ENCODE measurements around the gene GLIS2.

GLIS2 gene

GRCh38 chr16:4315186-4316107 lies at the start of gene GLIS2:
Gene GLIS2 (plus strand): TSS chr16:4316067. CDS start chr16:4332281, 16,214 bp downstream.
- DNase-seq (ENCODE audit: low read depth, low spot score) = no peak

- no peak for DNase-seq (ENCODE audit: low read depth, low spot score)
Observed at GRCh38 chr16:4266372-4266771, 49.5 kb upstream of the GLIS2 start.

- DNase-seq (ENCODE audit: low read depth, low spot score) = no peak
Observed at GRCh38 chr16:4270091-4270490, 45.8 kb upstream of the GLIS2 start.

DNA sequence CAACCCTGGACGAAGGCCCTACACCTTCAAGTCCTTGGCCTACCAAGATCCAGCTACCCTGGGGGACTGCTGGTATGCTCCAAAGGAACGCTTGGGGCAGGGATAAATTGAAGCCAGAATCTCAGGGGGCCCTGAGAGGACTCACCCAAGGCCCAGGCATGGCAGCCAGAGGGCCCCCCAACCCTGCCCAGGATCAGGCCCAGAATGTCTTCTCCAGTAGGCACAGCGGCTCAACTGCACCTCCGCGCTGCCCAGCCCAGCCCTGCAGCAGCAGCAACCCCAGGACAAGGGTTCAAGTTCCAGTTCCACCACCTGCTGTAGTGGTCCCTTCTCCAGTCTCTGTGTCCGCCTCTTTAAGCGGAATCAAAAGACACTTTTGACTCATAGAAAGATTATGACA lies 45.3 kb upstream of the GLIS2 start:
- no peak for DNase-seq (ENCODE audit: low read depth, low spot score)

DNA sequence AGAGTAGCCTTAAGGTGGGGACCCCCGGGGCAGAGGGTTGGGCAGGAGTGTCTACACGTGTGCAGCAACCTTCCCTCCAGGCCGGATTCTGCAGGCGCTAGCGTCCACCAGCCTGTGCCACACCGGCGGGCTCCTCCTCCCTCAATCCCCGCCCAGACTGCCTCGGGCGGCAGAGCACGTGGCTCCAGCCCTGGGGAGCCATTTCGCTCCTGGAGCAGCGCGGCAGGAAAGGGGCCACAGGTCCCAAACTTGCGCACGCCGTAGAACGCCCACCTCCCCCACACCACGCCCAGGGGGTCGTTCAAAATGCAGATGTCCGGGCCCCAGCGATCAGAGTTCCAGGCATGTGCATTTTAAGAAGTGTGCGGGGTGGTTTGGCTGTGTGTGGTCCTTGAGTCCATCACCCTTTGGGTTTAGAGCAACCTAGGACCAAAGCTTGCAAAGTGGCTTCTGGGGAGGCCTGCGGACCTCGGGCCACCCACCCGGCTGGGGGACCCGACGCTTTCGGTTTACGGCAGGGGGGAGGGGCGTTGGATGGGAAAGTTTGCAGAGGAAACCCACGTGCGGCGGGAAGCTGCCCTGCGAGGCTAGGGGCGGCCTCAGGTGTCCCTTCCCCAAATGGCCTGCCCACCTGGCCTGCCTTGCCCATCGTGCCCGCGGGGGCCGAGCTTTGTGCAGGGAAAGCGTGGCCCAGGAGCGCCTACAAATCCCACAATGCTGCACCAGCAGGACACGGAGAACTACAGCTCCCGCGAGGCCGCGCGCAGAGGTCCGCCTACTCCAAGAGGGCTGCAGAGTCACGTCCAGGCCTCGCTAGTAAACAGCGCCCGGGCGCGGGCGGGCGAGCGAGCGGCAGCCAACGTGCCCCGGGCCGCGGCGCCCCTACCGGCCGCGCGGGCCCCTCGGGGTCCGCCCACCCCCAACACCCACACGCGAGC lies 44.4 kb upstream of the GLIS2 start:
- peak; percentile 56 for DNase-seq (ENCODE audit: low read depth, low spot score)

DNA sequence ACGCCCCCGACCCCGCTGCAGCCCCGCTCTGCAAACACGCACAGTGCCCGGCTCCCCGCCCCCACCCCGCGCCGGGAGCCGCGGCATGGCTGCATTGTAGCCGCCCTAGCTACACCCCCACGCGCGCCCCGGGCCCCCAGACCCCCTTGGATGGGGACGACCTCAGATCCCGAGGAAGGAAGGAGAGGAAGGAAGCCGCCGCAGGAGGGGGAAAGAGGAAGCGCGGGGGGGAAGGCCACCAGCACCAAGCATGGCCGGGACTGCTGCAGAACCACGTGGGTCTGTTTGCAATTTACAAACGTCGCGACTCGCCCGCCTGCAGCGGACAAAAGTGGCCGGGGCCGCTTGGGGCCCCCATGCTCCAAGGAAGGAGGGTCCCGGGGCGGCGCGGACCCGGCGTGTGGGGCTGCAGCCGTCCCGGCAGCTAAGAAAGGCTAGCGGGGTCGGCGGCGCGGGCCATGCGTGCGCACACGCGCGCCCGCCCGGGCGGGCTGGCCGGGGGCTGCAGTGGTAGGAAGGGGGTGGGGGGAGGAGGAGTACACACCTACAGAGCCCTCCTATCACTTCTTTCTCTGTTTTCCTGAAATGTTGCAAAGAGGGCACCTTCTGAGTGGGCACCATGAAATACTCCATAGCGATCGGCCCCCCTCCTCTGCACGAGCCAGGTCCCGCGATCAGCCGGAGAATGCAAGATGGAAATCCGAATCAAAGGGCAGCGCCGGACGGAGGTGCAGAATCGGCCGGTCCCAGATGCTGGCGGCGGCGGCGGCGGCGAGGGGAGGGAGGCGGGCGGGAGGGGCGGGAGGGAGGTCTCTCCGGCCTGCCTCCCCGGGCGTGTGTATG lies 43.5 kb upstream of the GLIS2 start:
- DNase-seq (ENCODE audit: low read depth, low spot score) = no peak

- DNase-seq (ENCODE audit: low read depth, low spot score) = no peak
Observed at GRCh38 chr16:4273858-4274311, 42.0 kb upstream of the GLIS2 start.

DNA sequence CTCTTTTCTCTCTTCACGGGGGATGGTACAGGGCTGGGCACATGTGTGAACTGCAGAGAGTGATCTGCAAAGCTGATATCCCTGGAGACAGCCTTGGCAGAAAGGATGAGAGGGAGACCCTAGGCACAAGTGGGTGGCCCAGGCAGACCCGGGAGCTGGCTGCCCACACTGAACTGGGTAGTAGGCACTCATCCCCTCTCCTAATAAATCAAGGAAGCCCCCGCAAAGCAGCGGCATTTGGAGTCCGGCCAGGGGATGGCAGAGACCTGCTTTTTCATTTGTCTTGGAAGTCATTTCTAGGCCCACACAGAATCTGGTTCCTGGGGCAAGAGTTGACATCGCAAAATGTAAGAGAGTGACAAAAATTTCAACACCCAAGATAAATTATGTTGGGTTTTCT lies 40.0 kb upstream of the GLIS2 start:
- no peak for DNase-seq (ENCODE audit: low read depth, low spot score)

GRCh38 chr16:4277987-4278513 lies 37.8 kb upstream of the GLIS2 start:
- no peak for DNase-seq (ENCODE audit: low read depth, low spot score)

DNA sequence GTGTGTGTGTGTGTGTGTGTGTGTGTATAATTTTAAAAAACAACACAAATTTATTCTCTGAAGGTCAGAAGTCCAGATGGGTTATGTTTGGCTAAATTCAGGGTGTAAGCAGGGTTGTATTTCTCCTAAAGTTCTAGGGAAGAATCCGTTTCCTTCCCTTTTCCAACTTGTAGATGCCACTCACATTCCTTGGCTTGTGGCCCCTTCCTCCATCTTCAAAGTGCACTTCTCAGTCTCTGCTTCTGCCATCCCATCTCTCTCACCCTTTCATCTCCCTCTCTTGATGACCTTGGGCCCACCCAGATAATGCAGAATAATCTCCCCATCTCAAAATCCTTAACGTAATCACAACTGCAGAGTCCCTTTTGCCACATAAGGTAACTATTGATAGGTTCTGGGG lies 35.2 kb upstream of the GLIS2 start:
- DNase-seq (ENCODE audit: low read depth, low spot score) = no peak

DNA sequence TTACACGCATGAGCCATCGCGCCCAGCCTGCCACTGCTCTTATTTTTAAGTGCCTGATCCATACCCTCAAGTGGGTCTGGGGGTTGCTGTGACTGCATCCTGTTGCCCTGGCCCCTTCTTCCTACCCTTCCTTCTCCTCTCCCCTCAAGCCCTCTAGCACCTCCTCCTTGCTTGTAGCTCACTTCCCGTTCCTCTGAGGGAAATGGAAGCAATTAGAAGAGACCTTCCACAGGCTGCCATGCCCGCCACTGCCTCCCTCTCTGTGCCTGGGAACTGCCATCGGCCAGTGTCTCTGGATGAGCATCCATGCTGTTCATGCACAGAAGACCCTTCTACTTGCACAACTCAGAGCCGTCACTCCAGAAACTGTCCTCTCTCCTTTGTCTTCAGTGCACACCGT lies 32.4 kb upstream of the GLIS2 start:
- no peak for DNase-seq (ENCODE audit: low read depth, low spot score)

DNA sequence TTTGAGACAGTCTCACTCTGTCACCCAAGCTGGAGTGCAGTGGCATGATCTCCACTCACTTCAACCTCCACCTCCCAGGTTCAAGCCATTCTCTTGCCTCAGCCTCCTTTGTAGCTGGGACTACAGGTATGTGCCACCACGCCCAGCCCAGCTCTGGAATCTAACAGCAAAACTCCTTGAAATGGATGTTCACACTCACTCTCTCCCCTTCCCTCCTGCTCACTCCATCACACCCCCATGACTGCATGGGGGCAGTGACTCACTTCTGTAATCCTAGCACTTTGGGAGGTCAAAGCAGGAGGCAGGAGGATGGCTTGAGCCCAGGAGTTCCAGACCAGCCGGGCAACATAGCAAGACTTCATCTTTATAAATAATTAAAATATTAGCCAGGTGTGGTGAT lies 31.9 kb upstream of the GLIS2 start:
- DNase-seq (ENCODE audit: low read depth, low spot score) = no peak

DNA sequence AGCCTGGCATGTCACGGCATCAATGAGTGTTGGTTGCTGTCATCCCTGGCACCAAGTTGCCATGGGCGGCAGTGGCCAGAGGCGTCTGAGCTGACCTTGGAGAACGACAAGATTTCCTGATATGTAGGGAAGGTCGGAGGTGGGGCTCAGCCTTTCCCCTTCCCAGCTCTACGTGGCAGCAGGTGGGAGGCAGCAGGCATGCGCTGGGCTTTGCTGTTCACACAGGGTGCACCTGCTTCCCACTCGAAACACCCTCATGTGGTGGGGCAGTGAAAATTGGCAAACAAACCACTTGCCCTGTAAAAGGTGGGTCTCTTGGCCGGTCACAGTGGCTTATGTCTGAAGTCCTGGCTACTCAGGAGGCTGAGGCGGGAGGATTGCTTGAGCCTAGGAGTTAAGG lies 30.7 kb upstream of the GLIS2 start:
- no peak for DNase-seq (ENCODE audit: low read depth, low spot score)

GRCh38 chr16:4288148-4288921 lies 27.5 kb upstream of the GLIS2 start:
- no peak for DNase-seq (ENCODE audit: low read depth, low spot score)

GRCh38 chr16:4290236-4290830 lies 25.5 kb upstream of the GLIS2 start:
- DNase-seq (ENCODE audit: low read depth, low spot score) = no peak

- no peak for DNase-seq (ENCODE audit: low read depth, low spot score)
Observed at GRCh38 chr16:4291699-4292098, 24.2 kb upstream of the GLIS2 start.

DNA sequence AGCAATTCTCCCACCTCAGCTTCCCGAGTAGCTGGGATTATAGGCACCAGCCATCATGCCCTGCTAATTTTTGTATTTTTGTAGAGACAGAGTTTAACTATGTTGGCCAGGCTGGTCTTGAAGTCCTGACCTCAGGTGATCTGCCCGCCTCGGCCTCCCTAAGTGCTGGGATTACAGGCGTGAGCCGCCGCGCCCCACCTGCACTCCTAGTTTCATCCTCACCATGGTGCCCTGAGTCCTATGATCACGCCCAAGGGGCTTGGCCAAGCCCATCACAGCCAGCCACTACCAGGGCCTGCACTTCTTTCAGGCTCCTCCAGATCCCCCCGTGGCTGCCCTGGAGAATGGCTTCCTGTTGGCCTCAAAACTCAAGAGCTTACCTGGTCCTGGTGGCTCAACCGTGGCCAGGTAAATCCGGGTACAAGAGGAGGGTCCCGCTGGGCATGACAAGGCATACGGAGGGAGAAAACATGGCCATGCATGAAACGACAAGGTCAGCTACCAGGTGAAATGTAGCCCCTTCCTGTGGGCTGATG lies 22.6 kb upstream of the GLIS2 start:
- DNase-seq (ENCODE audit: low read depth, low spot score) = no peak

- no peak for DNase-seq (ENCODE audit: low read depth, low spot score)
Observed at GRCh38 chr16:4293822-4294457, 21.9 kb upstream of the GLIS2 start.

DNA sequence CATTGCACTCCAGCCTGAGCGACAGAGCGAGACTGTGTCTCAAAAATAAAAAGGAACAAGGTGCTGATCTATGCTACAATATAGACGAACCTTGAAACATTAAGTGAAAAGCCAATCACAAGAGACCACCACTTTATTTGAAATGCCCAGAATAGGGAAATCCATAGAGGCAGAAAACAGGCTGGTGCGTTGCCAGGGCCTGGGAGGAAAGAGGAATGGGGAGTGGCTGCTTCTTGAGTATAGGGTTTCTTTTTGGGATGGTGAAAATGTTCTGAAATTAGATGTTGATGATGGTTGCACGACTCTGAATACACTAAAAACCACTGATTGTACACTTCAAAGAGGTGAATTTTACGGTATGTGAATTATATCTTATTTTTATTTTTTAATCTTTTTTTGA lies 20.3 kb upstream of the GLIS2 start:
- DNase-seq (ENCODE audit: low read depth, low spot score) = no peak

Data from brain pericyte (primary cell).